ENCODE data around the gene SERP1.

Gene SERP1

DNA sequence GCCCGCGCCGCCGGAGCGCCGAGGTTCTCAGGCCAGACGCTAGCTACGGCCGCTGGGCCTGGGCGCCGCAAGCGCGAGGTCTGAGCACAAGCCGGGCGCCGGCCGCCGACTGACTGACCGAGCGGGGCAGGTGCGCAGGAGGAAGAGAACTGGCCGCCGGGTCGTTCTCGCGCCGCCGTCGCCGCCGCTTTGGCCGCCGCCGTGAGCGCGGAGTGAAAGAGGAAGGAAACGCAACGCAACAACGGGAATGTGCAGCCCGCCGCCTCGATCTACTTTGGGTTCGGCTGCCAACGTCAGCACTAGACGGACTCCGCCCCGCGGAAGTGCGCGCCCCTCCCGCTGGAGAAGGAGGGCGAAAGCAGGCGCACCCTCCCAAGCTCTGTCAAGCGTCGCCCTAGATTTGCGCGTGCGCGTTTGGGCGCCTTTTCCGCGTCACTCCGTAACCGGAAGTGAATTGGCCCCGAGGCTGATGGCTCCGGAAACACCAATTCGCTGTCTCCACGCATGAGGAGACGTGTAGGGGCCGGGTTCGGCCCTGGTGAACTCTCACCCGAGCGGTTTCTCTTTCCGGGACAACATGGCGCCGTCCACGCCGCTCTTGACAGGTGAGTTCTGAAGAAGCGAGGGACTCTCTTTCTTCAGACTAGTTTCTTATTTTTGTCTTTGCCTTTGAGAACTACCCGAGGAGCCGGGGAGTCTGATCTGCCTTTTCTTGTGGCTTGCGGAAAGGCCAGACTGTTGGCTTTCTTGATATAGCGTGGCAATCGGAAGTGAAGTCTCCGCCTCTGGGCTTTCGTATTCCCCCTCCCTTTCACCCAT, at the start of gene SERP1, which contains the start of gene EIF2A:
Gene SERP1, minus strand, starts transcription at position 271 of the 819 bp plus-strand sequence. CDS start 361 bp downstream, outside the sequence.
Gene EIF2A, plus strand, starts transcription at position 562 of the 819 bp plus-strand sequence. Its CDS starts 16 bp downstream, at position 578.
- CTCF ChIA-PET, result interaction anchor here (1.0 to 1.5 kb wide), 2 partner anchors 11 to 213 kb away, joined by 3 read pairs; no protein-coding TSS in a partner anchor
- POLR2A ChIA-PET, result interaction anchor here (1.6 kb wide), 1 partner anchor 217 kb away, joined by 8 read pairs; the partner anchor contains the start of gene SIAH2
- DNase-seq (ENCODE audit: extremely low spot score), result peak; percentile 95
- TF ChIP-seq, protein P1, sequence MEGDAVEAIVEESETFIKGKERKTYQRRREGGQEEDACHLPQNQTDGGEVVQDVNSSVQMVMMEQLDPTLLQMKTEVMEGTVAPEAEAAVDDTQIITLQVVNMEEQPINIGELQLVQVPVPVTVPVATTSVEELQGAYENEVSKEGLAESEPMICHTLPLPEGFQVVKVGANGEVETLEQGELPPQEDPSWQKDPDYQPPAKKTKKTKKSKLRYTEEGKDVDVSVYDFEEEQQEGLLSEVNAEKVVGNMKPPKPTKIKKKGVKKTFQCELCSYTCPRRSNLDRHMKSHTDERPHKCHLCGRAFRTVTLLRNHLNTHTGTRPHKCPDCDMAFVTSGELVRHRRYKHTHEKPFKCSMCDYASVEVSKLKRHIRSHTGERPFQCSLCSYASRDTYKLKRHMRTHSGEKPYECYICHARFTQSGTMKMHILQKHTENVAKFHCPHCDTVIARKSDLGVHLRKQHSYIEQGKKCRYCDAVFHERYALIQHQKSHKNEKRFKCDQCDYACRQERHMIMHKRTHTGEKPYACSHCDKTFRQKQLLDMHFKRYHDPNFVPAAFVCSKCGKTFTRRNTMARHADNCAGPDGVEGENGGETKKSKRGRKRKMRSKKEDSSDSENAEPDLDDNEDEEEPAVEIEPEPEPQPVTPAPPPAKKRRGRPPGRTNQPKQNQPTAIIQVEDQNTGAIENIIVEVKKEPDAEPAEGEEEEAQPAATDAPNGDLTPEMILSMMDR (IDR thresholded peaks at IDR 0.05; ENCODE audit: control extremely low read depth, extremely low read depth, low read depth, missing control alignments), result no peak

- DNase-seq (ENCODE audit: extremely low spot score), result no peak
- TF ChIP-seq, protein P1 (IDR thresholded peaks at IDR 0.05; ENCODE audit: control extremely low read depth, extremely low read depth, low read depth, missing control alignments), result no peak
- CTCF ChIA-PET, result interaction anchor here (1.2 to 2.0 kb wide), 2 partner anchors 9 kb away, joined by 3 to 6 read pairs; partner anchors contain the start of gene SELENOT
- POLR2A ChIA-PET, result no interaction called here
Observed at GRCh38 chr3:150594150-150594549, 47.9 kb upstream of the SERP1 start.

DNA sequence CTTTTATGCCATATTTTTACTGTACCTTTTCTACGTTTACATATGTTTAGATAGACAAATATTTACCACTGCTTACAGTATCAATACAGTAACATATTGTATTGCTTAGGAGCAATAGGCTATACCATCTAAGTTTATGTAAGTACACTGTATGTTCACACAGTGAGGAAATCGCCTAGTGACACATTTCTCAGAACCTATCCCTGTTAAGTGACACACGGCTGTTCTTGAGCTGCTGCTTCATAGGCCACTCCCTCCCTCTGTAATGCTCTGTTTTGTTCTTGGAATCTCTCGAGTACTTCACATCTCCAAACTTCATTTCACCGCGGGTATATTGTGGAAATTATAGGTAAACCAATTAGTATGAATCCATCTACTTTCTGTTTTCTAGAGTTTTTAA, 43.5 kb upstream of the SERP1 start:
- CTCF ChIA-PET, result interaction anchor here (0.9 to 1.8 kb wide), 5 partner anchors 9 to 22 kb away, joined by 3 to 8 read pairs (median 3); no protein-coding TSS in a partner anchor
- POLR2A ChIA-PET, result no interaction called here
- no peak for DNase-seq (ENCODE audit: extremely low spot score)
- TF ChIP-seq, protein P1 (IDR thresholded peaks at IDR 0.05; ENCODE audit: control extremely low read depth, extremely low read depth, low read depth, missing control alignments), result no peak

- POLR2A ChIA-PET, result interaction anchor here (0.8 to 1.6 kb wide), 2 partner anchors 14 to 15 kb away, joined by 3 to 4 read pairs; partner anchors contain the start of gene SELENOT
- TF ChIP-seq, protein P1 (IDR thresholded peaks at IDR 0.05; ENCODE audit: control extremely low read depth, extremely low read depth, low read depth, missing control alignments), result no peak
- CTCF ChIA-PET, result interaction anchor here (1.0 to 1.6 kb wide), 6 partner anchors 10 to 22 kb away, joined by 3 to 8 read pairs (median 3); partner anchors contain the start of gene SELENOT
- no peak for DNase-seq (ENCODE audit: extremely low spot score)
Observed at GRCh38 chr3:150588027-150588830, 41.9 kb upstream of the SERP1 start.

DNA sequence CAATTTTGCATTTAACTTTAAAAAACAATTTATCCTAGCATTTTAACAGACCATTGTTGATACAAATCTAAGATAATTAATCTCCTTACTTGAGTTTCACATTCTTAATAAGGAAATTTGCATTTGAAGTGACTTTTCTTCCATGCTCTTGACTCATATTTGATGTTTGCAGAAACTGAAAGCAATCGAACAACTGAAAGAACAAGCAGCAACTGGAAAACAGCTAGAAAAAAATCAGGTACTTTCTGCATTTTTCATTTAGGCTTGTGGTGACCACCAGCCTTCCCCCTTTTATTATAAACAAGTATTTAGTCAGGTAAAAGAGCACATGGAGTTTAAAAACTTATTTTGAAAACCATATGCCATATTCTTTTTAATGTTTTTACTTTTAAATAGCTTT, 36.7 kb upstream of the SERP1 start:
- DNase-seq (ENCODE audit: extremely low spot score), result peak; percentile 56
- ChIA-PET POLR2A (no interaction called here), CTCF (interaction anchor here (1.1 to 1.2 kb wide), 2 partner anchors 9 to 10 kb away, joined by 5 to 6 read pairs; no protein-coding TSS in a partner anchor)
- TF ChIP-seq, protein P1 (IDR thresholded peaks at IDR 0.05; ENCODE audit: control extremely low read depth, extremely low read depth, low read depth, missing control alignments), result no peak

- TF ChIP-seq, protein P1 (IDR thresholded peaks at IDR 0.05; ENCODE audit: control extremely low read depth, extremely low read depth, low read depth, missing control alignments), result no peak
- peak; percentile 42 for DNase-seq (ENCODE audit: extremely low spot score)
- POLR2A ChIA-PET, result no interaction called here
- CTCF ChIA-PET, result interaction anchor here (1.1 to 1.2 kb wide), 2 partner anchors 9 to 10 kb away, joined by 5 to 6 read pairs; no protein-coding TSS in a partner anchor
Observed at GRCh38 chr3:150582620-150583019, 36.3 kb upstream of the SERP1 start.
